GM12873 (cell line): ENCODE data around the gene ATG9A.

Experiments used
- TF ChIP-seq, protein P1 (sequence below): IDR thresholded peaks from 2 replicates; pipeline ENCODE4 v1.5.1; 2012; ENCODE audit warnings: low read depth, mild to moderate bottlenecking, moderate library complexity, low read length, control low read depth; ENCODE audit not compliant: insufficient read depth; ENCODE audit errors: missing control alignments

ATG9A gene

GRCh38 chr2:219218217-219218731, 11.2 kb downstream of the ATG9A start:
- TF ChIP-seq, protein P1, sequence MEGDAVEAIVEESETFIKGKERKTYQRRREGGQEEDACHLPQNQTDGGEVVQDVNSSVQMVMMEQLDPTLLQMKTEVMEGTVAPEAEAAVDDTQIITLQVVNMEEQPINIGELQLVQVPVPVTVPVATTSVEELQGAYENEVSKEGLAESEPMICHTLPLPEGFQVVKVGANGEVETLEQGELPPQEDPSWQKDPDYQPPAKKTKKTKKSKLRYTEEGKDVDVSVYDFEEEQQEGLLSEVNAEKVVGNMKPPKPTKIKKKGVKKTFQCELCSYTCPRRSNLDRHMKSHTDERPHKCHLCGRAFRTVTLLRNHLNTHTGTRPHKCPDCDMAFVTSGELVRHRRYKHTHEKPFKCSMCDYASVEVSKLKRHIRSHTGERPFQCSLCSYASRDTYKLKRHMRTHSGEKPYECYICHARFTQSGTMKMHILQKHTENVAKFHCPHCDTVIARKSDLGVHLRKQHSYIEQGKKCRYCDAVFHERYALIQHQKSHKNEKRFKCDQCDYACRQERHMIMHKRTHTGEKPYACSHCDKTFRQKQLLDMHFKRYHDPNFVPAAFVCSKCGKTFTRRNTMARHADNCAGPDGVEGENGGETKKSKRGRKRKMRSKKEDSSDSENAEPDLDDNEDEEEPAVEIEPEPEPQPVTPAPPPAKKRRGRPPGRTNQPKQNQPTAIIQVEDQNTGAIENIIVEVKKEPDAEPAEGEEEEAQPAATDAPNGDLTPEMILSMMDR: no peak

- TF ChIP-seq, protein P1: no peak
Observed at GRCh38 chr2:219216535-219216915, 12.9 kb downstream of the ATG9A start.

GRCh38 chr2:219215871-219216534, 13.4 kb downstream of the ATG9A start:
- TF ChIP-seq, protein P1: no peak

- TF ChIP-seq, protein P1: no peak
Observed at GRCh38 chr2:219214786-219215185, 14.7 kb downstream of the ATG9A start.

GRCh38 chr2:219214141-219214540, 15.3 kb downstream of the ATG9A start:
- TF ChIP-seq, protein P1: no peak

DNA sequence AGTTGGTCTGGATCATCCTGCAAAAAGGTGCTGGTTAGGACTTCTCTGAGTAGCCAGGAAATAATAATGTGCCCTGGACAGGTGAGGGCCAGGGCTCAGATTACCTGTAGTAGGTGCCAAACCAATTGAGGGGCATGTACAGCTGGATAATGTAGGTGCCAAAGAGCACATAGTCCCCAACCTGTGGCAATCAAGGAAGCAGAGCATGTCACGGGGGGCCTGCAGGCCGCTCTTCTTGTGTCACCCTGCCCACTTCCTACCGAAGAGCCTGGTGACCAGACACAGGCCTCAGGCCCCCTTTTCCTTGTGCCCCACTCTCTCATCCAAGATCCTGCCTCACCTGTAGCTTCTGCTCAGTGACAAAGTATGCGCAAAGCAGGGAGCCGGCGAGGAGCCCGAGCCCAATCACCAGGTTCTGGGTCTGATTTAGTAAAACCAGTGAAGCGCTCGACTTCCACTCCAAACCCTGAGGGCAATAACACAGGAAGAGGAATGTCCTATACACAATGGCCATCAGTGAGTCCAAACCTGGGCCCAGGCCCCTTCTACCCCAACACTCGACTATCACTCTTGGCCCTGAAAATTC, 15.9 kb downstream of the ATG9A start:
- TF ChIP-seq, protein P1: no peak

- TF ChIP-seq, protein P1: no peak
Observed at GRCh38 chr2:219213026-219213415, 16.4 kb downstream of the ATG9A start.
